Fibroblast of villous mesenchyme (primary cell): Measurements from ENCODE around the gene SLC12A4. TPM values are rescaled to one million over a fixed set of nuclear protein-coding genes. Genes with fewer than 3 reads are reported as not detected.
"Not testable (repeated sequence)": the region's sequence is repeated elsewhere in the genome, so short reads cannot be mapped to it uniquely, and the experiment has no call there.

ENCODE experiments used
- DNase-seq: peaks from one replicate; pipeline ENCODE4 v3.0.0-alpha.2; 2010; ENCODE audit warnings: low read depth
- H3K4me3 ChIP-seq: 2 replicates; pipeline ENCODE4 v1.5.1; 2011; ENCODE audit warnings: low read depth, mild to moderate bottlenecking, low read length
- CTCF ChIP-seq: IDR thresholded peaks from 2 replicates; pipeline ENCODE4 v1.5.1; 2012; ENCODE audit warnings: low read depth, mild to moderate bottlenecking, low read length; ENCODE audit not compliant: insufficient read depth
- total RNA-seq: library from RNA; depleted of rRNA; stranded (reverse); fragments of >200 nt; gene quantifications from 2 replicates; pipeline ENCODE4 v1.2.3, GENCODE V29; 2012

Gene SLC12A4
- 90.5 and 104 TPM in 2 replicates for total RNA-seq

- no peak for TF ChIP-seq CTCF
- DNase-seq = peak; percentile 72
- peak within 1 kb of the TSS; percentile 96 for H3K4me3 ChIP-seq
These were observed at the start of gene SLC12A4 for GRCh38 chr16:67968400-67969253. TSS of gene SLC12A4 (minus strand) at chr16:67968637. CDS start at chr16:67968553, 84 bp downstream.

GRCh38 chr16:68015681-68016080 is 47.2 kb upstream of the SLC12A4 start, which contains the start of gene DPEP2NB:
TSS of gene DPEP2NB (minus strand) at chr16:68015911. CDS start at chr16:68015770, 141 bp downstream.
- DNase-seq = no peak
- H3K4me3 ChIP-seq = no peak within 1 kb of the TSS
- TF ChIP-seq CTCF = no peak

- no peak for DNase-seq
- no peak overlapping the region for H3K4me3 ChIP-seq
- TF ChIP-seq CTCF = no peak
These were observed 45.0 kb upstream of the SLC12A4 start for GRCh38 chr16:68013440-68013839.

- not testable (repeated sequence) for DNase-seq, H3K4me3 ChIP-seq
These were observed 41.4 kb upstream of the SLC12A4 start for GRCh38 chr16:68009872-68010271.

- H3K4me3 ChIP-seq = no peak overlapping the region
- TF ChIP-seq CTCF = no peak
- DNase-seq = no peak
These were observed 40.8 kb upstream of the SLC12A4 start for GRCh38 chr16:68009157-68009735.

GRCh38 chr16:68005786-68006286 is 37.4 kb upstream of the SLC12A4 start:
- H3K4me3 ChIP-seq = no peak overlapping the region
- DNase-seq = peak; percentile 73
- TF ChIP-seq CTCF = no peak

- H3K4me3 ChIP-seq = no peak overlapping the region
- TF ChIP-seq CTCF = no peak
- no peak for DNase-seq
These were observed 36.8 kb upstream of the SLC12A4 start for GRCh38 chr16:68005211-68005610.
